Body of pancreas (tissue), 4 donors: Measurements from ENCODE around the gene TOMM6.

Experiments
- CTCF ChIP-seq, 7 experiments: fragments of 450-650 bp in 4 of 7; fragments of 200-600 bp in 3 of 7; sonication (generic) in 3 of 7; IDR thresholded peaks; one replicate each; pipeline ENCODE4 v1.5.1; 2016 to 2019; ENCODE audit warnings: antibody characterized with exemption in 7 of 7
- POLR2A ChIP-seq, 3 donors: fragments of 450-650 bp; IDR thresholded peaks; one replicate each; pipeline ENCODE4 v1.6.1; 2016; ENCODE audit warnings: antibody characterized with exemption in 3 of 3, mild to moderate bottlenecking in 2 of 3

- TF ChIP-seq CTCF (IDR thresholded peaks at IDR 0.05) (no peak), POLR2A (IDR thresholded peaks at IDR 0.05) (no peak)
Measured at GRCh38 chr6:41768545-41769308, 18.8 kb upstream of the TOMM6 start.
